ES-I3 (cell line): ENCODE measurements around the gene FNIP1.
"Not testable (repeated sequence)": the region's sequence is repeated elsewhere in the genome, so short reads cannot be mapped to it uniquely, and the experiment has no call there.

Experiments used
- H3K36me3 ChIP-seq: 2 replicates; pipeline ENCODE4 v1.6.1; 2013; ENCODE audit warnings: mild to moderate bottlenecking, low read length, control low read depth, moderate library complexity; ENCODE audit not compliant: insufficient read depth
- H3K4me1 ChIP-seq: 2 replicates; pipeline ENCODE4 v1.6.1; 2013; ENCODE audit warnings: mild to moderate bottlenecking, control low read depth, low read length; ENCODE audit not compliant: insufficient read depth
- H3K9ac ChIP-seq: 2 replicates; pipeline ENCODE4 v1.6.1; 2013; ENCODE audit warnings: low read depth, mild to moderate bottlenecking, low read length, moderate library complexity
- H3K9me3 ChIP-seq: 2 replicates; pipeline ENCODE4 v1.6.1; 2013; ENCODE audit warnings: mild to moderate bottlenecking, low read length, moderate library complexity; ENCODE audit not compliant: control insufficient read depth, insufficient read depth

The FNIP1 gene

DNA sequence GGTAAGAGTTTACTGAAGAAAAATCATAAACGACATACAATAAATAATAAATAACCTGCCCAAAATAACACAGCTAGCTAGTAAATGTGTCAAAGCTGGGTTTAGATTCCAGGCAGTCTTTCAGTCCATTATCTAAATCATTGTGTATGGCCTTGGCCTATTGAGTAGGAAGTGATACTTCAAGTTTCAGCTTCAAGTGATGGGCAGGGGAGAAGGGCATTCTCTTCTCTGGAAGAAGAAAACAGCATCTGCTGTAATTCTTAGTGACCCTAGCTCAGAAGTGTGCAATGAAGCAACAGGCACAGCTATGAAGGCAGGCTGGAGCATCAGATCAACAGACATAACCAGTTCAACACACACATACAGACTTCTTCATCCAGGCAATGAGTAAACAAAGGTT lies 42.5 kb downstream of the FNIP1 start:
- H3K4me1 ChIP-seq: peaks cover 3% of the 10 kb centered on the region; the same call in 1 of the 2 replicates
- H3K9ac ChIP-seq: no peak overlapping the region
- no peaks in the 10 kb centered on the region for H3K9me3 ChIP-seq
- H3K36me3 ChIP-seq: no peaks in the 10 kb centered on the region

- Histone ChIP-seq H3K36me3 (no peaks in the 10 kb centered on the region), H3K9ac (no peak overlapping the region), H3K9me3 (no peaks in the 10 kb centered on the region), H3K4me1 (peaks cover 3% of the 10 kb centered on the region; the same call in 1 of the 2 replicates)
These were observed 45.3 kb downstream of the FNIP1 start for GRCh38 chr5:131751506-131751905.

GRCh38 chr5:131749723-131750470 lies 46.9 kb downstream of the FNIP1 start:
- Histone ChIP-seq H3K9me3 (no peaks in the 10 kb centered on the region), H3K4me1 (peaks cover 3% of the 10 kb centered on the region; the same call in 1 of the 2 replicates), H3K36me3 (no peaks in the 10 kb centered on the region), H3K9ac (no peak overlapping the region)

DNA sequence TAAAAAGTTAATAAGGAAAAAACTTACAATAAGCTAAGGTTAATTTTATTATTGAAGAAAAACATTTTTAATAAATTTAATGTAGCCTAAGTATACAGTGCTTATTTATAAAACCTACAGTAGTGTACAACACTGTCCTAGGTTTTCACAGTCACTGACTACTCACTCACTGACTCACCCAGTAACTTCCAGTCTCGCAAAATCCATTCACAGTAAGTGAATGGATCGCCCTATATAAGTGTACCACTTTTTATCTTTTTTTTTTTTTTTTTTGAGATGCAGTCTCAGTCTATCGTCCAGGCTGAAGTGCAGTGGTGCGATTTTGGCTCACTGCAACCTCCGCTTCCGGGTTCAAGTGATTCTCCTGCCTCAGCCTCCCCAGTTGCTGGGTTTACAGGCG lies 47.7 kb downstream of the FNIP1 start:
- Histone ChIP-seq H3K9ac (no peak overlapping the region), H3K4me1 (peaks cover 3% of the 10 kb centered on the region; the same call in 1 of the 2 replicates), H3K9me3 (no peaks in the 10 kb centered on the region), H3K36me3 (no peaks in the 10 kb centered on the region)

DNA sequence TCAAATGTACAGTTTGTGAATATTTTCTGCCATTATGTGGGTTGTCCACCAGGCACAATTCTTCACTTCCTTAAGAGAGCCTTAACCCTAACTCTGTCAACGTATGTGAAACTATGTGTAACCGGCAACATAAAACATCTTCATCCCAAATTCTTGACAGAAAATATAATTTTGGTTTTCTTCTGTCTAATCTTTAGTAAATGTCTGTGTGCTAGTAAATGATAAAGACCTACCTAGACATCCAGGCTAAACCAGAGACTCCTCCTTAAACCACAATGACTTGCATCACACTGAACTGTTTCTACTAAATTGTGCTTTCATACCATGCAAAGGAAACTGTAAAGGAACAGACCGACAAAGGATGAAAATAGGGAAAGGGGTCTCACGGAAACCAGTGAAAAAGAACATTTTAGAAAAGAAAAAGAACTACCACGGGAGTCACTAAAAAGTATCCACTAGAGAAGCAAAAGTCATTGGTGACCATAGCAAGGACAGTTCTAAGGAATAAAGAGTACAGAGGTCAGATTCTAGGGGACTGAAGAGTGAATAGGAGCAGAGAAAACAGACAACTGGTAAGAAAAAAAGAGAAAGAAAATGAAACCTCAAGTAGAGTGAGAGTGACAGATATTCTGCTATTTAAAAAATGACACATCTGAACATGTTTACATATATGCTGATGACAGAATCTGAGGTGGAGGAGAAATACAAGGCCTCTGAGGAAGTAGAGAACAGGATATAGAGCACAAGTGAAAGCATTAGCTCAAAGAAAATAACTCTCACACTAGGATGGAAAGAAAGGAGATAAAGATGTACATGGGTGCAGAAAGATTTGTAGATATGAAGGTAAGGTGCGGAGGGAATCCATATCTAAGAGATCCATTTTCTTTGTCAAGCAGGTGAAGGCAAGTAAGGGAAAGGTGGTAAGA lies 49.4 kb downstream of the FNIP1 start:
- Histone ChIP-seq H3K9me3 (no peaks in the 10 kb centered on the region), H3K36me3 (no peaks in the 10 kb centered on the region), H3K9ac (no peak overlapping the region), H3K4me1 (peaks cover 3% of the 10 kb centered on the region; the same call in 1 of the 2 replicates)

- Histone ChIP-seq H3K9ac (no peak overlapping the region), H3K9me3 (no peaks in the 10 kb centered on the region), H3K36me3 (no peaks in the 10 kb centered on the region), H3K4me1 (peaks cover 3% of the 10 kb centered on the region; the same call in 1 of the 2 replicates)
These were observed 50.4 kb downstream of the FNIP1 start for GRCh38 chr5:131746423-131746822.

- peaks cover 3% of the 10 kb centered on the region; the same call in 1 of the 2 replicates for H3K4me1 ChIP-seq
- no peaks in the 10 kb centered on the region for H3K36me3 ChIP-seq
- no peak overlapping the region for H3K9ac ChIP-seq
These were observed 51.1 kb downstream of the FNIP1 start for GRCh38 chr5:131745703-131746102.

DNA sequence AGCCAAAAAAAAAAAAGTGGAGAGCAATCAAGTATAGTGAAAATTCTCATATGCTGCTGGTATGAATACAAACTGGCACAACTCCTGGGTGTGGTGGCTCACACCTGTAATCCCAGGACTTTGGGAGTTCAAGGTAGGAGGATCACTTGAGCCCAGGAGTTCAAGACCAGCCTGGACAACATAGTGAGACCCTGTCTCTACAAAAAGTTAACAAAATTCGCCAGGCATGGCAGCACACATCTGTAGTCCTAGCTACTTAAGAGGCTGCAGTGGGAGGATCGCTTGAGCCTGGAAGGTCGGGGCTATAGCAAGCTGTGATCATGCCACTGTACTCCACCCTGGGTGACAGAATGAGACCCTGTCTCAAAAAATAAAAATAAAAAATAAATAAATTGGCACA lies 51.7 kb downstream of the FNIP1 start:
- H3K9me3 ChIP-seq: no peaks in the 10 kb centered on the region

More at GRCh38 chr5:131745703-131746102, 51.1 kb downstream of the FNIP1 start:
- no peaks in the 10 kb centered on the region for H3K9me3 ChIP-seq

DNA sequence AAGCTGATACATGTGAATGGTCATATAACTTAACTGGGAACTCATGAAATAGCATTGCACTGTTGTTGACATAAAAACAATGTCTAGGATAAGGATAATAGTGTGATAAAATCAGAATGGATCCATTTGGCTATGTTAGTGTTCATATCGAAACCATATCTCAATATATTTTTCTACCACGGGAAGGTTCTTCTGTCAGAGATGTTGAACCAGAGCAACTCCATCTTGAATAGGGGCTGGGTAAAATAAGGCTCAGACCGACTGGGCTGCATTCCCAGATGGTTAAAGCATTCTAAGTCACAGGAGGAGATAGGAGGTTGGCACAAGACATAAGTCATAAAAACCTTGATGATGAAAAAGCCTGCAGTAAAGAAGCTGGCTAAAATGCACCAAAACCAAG lies 56.3 kb downstream of the FNIP1 start:
- no peaks in the 10 kb centered on the region for H3K9me3 ChIP-seq
- H3K36me3 ChIP-seq: no peaks in the 10 kb centered on the region
- no peak overlapping the region for H3K9ac ChIP-seq
- no peaks in the 10 kb centered on the region for H3K4me1 ChIP-seq

More for the DNA sequence above, 51.7 kb downstream of the FNIP1 start:
- H3K9ac ChIP-seq: no peak overlapping the region
- H3K4me1 ChIP-seq: peaks cover 3% of the 10 kb centered on the region; the same call in 1 of the 2 replicates
- no peaks in the 10 kb centered on the region for H3K36me3 ChIP-seq

- H3K4me1 ChIP-seq: no peaks in the 10 kb centered on the region
- no peak overlapping the region for H3K9ac ChIP-seq
- H3K9me3 ChIP-seq: no peaks in the 10 kb centered on the region
- H3K36me3 ChIP-seq: no peaks in the 10 kb centered on the region
These were observed 61.4 kb downstream of the FNIP1 start for GRCh38 chr5:131735393-131735792.

- H3K4me1 ChIP-seq, H3K9ac ChIP-seq, H3K36me3 ChIP-seq, H3K9me3 ChIP-seq: not testable (repeated sequence)
These were observed 61.9 kb downstream of the FNIP1 start for GRCh38 chr5:131734939-131735338.

DNA sequence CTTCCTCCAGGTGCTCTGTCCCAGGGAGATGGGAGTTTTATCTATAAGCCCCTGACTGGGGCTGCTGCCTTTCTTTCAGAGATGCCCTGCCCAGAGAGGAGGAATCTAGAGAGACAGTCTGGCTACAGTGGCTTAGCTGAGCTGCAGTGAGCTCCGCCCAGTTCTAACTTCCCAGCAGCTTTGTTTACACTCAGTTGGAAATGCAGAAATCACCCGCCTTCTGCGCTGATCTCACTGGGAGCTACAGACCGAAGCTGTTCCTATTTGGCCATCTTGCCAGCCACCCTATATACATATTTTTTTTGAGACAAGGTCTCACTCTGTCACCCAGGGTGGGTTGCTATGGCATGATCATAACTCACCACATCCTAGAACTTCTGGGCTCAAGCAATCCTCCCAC lies 67.5 kb downstream of the FNIP1 start:
- not testable (repeated sequence) for H3K9me3 ChIP-seq, H3K36me3 ChIP-seq

DNA sequence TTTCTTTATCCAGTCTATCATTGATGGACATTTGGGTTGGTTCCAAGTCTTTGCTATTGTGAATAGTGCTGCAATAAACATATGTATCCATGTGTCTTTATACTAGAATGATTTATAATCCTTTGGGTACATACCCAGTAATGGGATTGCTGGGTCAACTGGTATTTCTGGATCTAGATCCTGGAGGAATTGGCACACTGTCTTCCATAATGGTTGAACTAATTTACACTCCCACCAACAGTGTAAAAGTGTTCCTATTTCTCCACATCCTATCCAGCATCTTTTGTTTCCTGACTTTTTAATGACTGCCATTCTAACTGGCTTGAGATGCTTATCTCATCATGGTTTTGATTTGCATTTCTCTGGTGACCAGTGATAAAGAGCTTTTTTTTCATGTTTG lies 72.7 kb downstream of the FNIP1 start:
- not testable (repeated sequence) for H3K4me1 ChIP-seq, H3K9me3 ChIP-seq, H3K36me3 ChIP-seq, H3K9ac ChIP-seq

More for the DNA sequence above, 67.5 kb downstream of the FNIP1 start:
- not testable (repeated sequence) for H3K9ac ChIP-seq, H3K4me1 ChIP-seq

GRCh38 chr5:131720714-131721113 lies 76.1 kb downstream of the FNIP1 start:
- no peaks in the 10 kb centered on the region for H3K9me3 ChIP-seq
- no peaks in the 10 kb centered on the region for H3K4me1 ChIP-seq
- no peak overlapping the region for H3K9ac ChIP-seq
- H3K36me3 ChIP-seq: no peaks in the 10 kb centered on the region
